Measurements from ENCODE around the gene GOLGA3.
"Not testable (repeated sequence)": the region's sequence is repeated elsewhere in the genome, so short reads cannot be mapped to it uniquely, and the experiment has no call there.

GRCh38 chr12:132855211-132855610 is 26.5 kb upstream of the GOLGA3 start:
- not testable (repeated sequence) for TF ChIP-seq CTCF, POLR2A (IDR thresholded peaks at IDR 0.05)
